Measurements from ENCODE around the gene KRTAP16-1.

GRCh38 chr17:41334385-41335305 is 25.5 kb upstream of the KRTAP16-1 start:
- no peak for TF ChIP-seq CTCF (IDR thresholded peaks at IDR 0.05; ENCODE audit: low read depth, low read length)
- no peak for TF ChIP-seq EZH2phosphoT487 (IDR thresholded peaks at IDR 0.05; ENCODE audit: low read depth)
